Measurements from ENCODE around the gene TMEM9.

TMEM9 gene

GRCh38 chr1:201125800-201126199 is 28.5 kb downstream of the TMEM9 start:
- TF ChIP-seq NFIC (IDR thresholded peaks at IDR 0.05) = no peak
- TF ChIP-seq YY1 (IDR thresholded peaks at IDR 0.05; ENCODE audit: low read depth) = no peak
- TF ChIP-seq FOXM1 (IDR thresholded peaks at IDR 0.05; ENCODE audit: borderline replicate concordance, low read depth) = no peak
- TF ChIP-seq ZBTB7A (IDR thresholded peaks at IDR 0.05; ENCODE audit: low read depth) = no peak
- no peak for TF ChIP-seq RAD21 (IDR thresholded peaks at IDR 0.05; ENCODE audit: low read depth)
- TF ChIP-seq MAX (IDR thresholded peaks at IDR 0.05) = no peak
- TF ChIP-seq CEBPB (IDR thresholded peaks at IDR 0.05) = no peak
- no peak for TF ChIP-seq TAF1 (IDR thresholded peaks at IDR 0.05; ENCODE audit: low read depth)
- TF ChIP-seq TEAD4 (IDR thresholded peaks at IDR 0.05) = no peak
- TF ChIP-seq USF1 (IDR thresholded peaks at IDR 0.05) = no peak
- no peak for TF ChIP-seq TCF12 (IDR thresholded peaks at IDR 0.05; ENCODE audit: low read depth)
- TF ChIP-seq EGR1 (IDR thresholded peaks at IDR 0.05) = no peak
- TF ChIP-seq EP300 (IDR thresholded peaks at IDR 0.05; ENCODE audit: borderline replicate concordance) = no peak
- no peak for TF ChIP-seq CREB1 (IDR thresholded peaks at IDR 0.05; ENCODE audit: low read depth)
- no peak for TF ChIP-seq REST (IDR thresholded peaks at IDR 0.05; ENCODE audit: low read depth)

GRCh38 chr1:201125019-201125418 is 29.3 kb downstream of the TMEM9 start:
- TF ChIP-seq TAF1 (IDR thresholded peaks at IDR 0.05; ENCODE audit: low read depth) (no peak), ZBTB7A (IDR thresholded peaks at IDR 0.05; ENCODE audit: low read depth) (no peak), YY1 (IDR thresholded peaks at IDR 0.05; ENCODE audit: low read depth) (no peak), TEAD4 (IDR thresholded peaks at IDR 0.05) (no peak), REST (IDR thresholded peaks at IDR 0.05; ENCODE audit: low read depth) (no peak), RAD21 (IDR thresholded peaks at IDR 0.05; ENCODE audit: low read depth) (no peak), NFIC (IDR thresholded peaks at IDR 0.05) (no peak), TCF12 (IDR thresholded peaks at IDR 0.05; ENCODE audit: low read depth) (no peak)

- TF ChIP-seq EGR1 (IDR thresholded peaks at IDR 0.05) = no peak
- TF ChIP-seq NFIC (IDR thresholded peaks at IDR 0.05) = no peak
- no peak for TF ChIP-seq CREB1 (IDR thresholded peaks at IDR 0.05; ENCODE audit: low read depth)
Observed at GRCh38 chr1:201123866-201124265, 30.4 kb downstream of the TMEM9 start.

- no peak for TF ChIP-seq USF1 (IDR thresholded peaks at IDR 0.05)
- no peak for TF ChIP-seq TEAD4 (IDR thresholded peaks at IDR 0.05)
- no peak for TF ChIP-seq REST (IDR thresholded peaks at IDR 0.05; ENCODE audit: low read depth)
- TF ChIP-seq RAD21 (IDR thresholded peaks at IDR 0.05; ENCODE audit: low read depth) = no peak
- TF ChIP-seq EGR1 (IDR thresholded peaks at IDR 0.05) = no peak
- TF ChIP-seq MAX (IDR thresholded peaks at IDR 0.05) = no peak
- TF ChIP-seq CREB1 (IDR thresholded peaks at IDR 0.05; ENCODE audit: low read depth) = no peak
Observed at GRCh38 chr1:201122321-201122957, 31.8 kb downstream of the TMEM9 start.

All from Ishikawa (cell line).